HFFc6 (cell line): Measurements from ENCODE around the gene FMN1. TPM values are rescaled to one million over a fixed set of nuclear protein-coding genes. Genes with fewer than 3 reads are reported as not detected.
A peak's percentile ranks its signal among the peaks of the same experiment; 100 is the strongest.

Experiments
- DNase-seq: peaks from one replicate; pipeline ENCODE4 v3.0.0-alpha.2; 2018
- H3K27ac Mint-ChIP-seq: 2 replicates; pipeline ENCODE4 v1.8.0; 2020; ENCODE audit warnings: mild to moderate bottlenecking, mixed read lengths
- H3K27me3 Mint-ChIP-seq: 2 replicates; pipeline ENCODE4 v1.8.0; 2021; ENCODE audit warnings: mild to moderate bottlenecking, moderate library complexity, mixed read lengths; ENCODE audit not compliant: insufficient read depth
- H3K36me3 Mint-ChIP-seq: 2 replicates; pipeline ENCODE4 v1.8.0; 2021; ENCODE audit warnings: low read depth, mixed read lengths
- H3K4me1 Mint-ChIP-seq: 2 replicates; pipeline ENCODE4 v1.8.0; 2020; ENCODE audit warnings: low read depth, mixed read lengths
- H3K4me3 Mint-ChIP-seq: 2 replicates; pipeline ENCODE4 v1.8.0; 2020; ENCODE audit warnings: mild to moderate bottlenecking, moderate library complexity, mixed read lengths
- H3K9me3 Mint-ChIP-seq: 2 replicates; pipeline ENCODE4 v1.8.0; 2020; ENCODE audit warnings: mild to moderate bottlenecking, mixed read lengths
- CTCF ChIP-seq: fragments of 200-600 bp; sonication (generic); IDR thresholded peaks from 2 replicates; pipeline ENCODE4 v1.5.0; 2021; ENCODE audit warnings: antibody characterized with exemption, mild to moderate bottlenecking
- total RNA-seq, 6 experiments: library from RNA; stranded (reverse); fragmentation: NEBNext Ultra II Directional; extraction: Animal tissue kit (Norgen Biotek cat#: 25700); gene quantifications; 2 replicates in 1 of 6; 3 replicates in 5 of 6; pipeline ENCODE4 v1.2.3, GENCODE V29; 2021

FMN1 gene
- total RNA-seq, 6 experiments from 2014 or later, result 8.3 to 14.0 (median 12.6) TPM

GRCh38 chr15:32880642-32881041 lies 313.9 kb downstream of the FMN1 start:
- DNase-seq, result no peak
- Mint-ChIP-seq H3K36me3 (peaks cover 50% of the 10 kb centered on the region), H3K4me1 (peaks cover 81% of the 10 kb centered on the region), H3K27me3 (no peaks in the 10 kb centered on the region), H3K4me3 (no peak overlapping the region), H3K9me3 (no peaks in the 10 kb centered on the region), H3K27ac (peak overlapping the region; percentile 70; the same call in 1 of the 2 replicates)
- no peak for TF ChIP-seq CTCF

- Mint-ChIP-seq H3K4me3 (no peak overlapping the region), H3K36me3 (peaks cover 52% of the 10 kb centered on the region), H3K9me3 (no peaks in the 10 kb centered on the region), H3K27ac (peak overlapping the region; percentile 70), H3K4me1 (peaks cover 81% of the 10 kb centered on the region), H3K27me3 (no peaks in the 10 kb centered on the region)
- no peak for DNase-seq
- no peak for TF ChIP-seq CTCF
Measured at GRCh38 chr15:32879980-32880379, 314.5 kb downstream of the FMN1 start.

- no peaks in the 10 kb centered on the region for H3K27me3 Mint-ChIP-seq
- H3K36me3 Mint-ChIP-seq, result peaks cover 56% of the 10 kb centered on the region
- peak overlapping the region; percentile 70 for H3K27ac Mint-ChIP-seq
- no peaks in the 10 kb centered on the region for H3K9me3 Mint-ChIP-seq
- H3K4me1 Mint-ChIP-seq, result peaks cover 82% of the 10 kb centered on the region
- no peak for TF ChIP-seq CTCF
- no peak overlapping the region; the same call in 1 of the 2 replicates for H3K4me3 Mint-ChIP-seq
- no peak for DNase-seq
Measured at GRCh38 chr15:32878869-32879805, 315.4 kb downstream of the FMN1 start.

GRCh38 chr15:32878342-32878741 lies 316.2 kb downstream of the FMN1 start:
- DNase-seq, result no peak
- Mint-ChIP-seq H3K4me1 (peaks cover 85% of the 10 kb centered on the region), H3K27ac (peak overlapping the region; percentile 70), H3K9me3 (no peaks in the 10 kb centered on the region), H3K4me3 (no peak overlapping the region), H3K36me3 (peaks cover 54% of the 10 kb centered on the region), H3K27me3 (no peaks in the 10 kb centered on the region)
- TF ChIP-seq CTCF, result no peak

- Mint-ChIP-seq H3K27ac (peak overlapping the region; percentile 70), H3K4me3 (no peak overlapping the region), H3K27me3 (no peaks in the 10 kb centered on the region), H3K36me3 (peaks cover 48% of the 10 kb centered on the region), H3K9me3 (no peaks in the 10 kb centered on the region), H3K4me1 (peaks cover 87% of the 10 kb centered on the region)
- TF ChIP-seq CTCF, result no peak
- DNase-seq, result peak; percentile 24
Measured at GRCh38 chr15:32877252-32878019, 317.1 kb downstream of the FMN1 start.
